ENCODE data around the gene KLHL22.
A peak's percentile ranks its signal among the peaks of the same experiment; 100 is the strongest.
"Not testable (repeated sequence)": the region's sequence is repeated elsewhere in the genome, so short reads cannot be mapped to it uniquely, and the experiment has no call there.

KLHL22 gene

DNA sequence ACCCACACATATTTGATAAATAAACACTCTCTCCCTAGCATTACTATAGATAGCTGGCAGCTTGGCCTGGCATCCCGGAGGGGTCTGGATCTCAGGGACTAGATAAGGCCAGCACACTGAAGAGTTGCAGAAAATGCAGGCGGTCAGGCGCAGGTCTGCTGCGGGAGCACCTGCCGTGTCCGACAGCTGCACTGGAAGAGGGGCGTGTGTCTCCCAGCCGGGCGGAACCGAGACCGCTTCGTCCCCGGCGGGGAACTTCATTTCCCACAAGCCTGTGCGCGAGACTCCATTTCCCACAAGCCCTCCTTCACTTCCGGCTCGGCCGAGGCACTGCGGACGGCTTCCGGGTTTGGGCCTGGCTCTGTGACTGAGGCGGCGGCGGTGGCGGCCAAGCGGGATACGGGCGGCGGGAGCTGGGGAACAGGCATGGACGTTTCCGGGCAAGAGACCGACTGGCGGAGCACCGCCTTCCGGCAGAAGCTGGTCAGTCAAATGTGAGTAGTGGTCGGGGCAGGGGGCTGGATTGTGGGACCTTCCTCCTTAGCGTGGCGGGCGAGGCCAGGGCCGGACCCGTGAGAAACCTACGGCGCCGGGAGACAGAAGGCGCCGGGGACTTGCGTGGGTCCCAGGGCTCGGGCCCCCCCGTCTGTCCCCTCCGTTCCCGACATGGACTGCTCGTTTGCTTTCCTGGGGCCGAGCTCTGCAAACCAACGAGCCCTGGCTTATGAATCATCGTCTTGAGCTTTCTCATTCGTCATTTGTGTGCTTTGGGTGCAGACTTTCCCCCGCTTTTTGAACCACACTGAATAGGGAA is 11.9 kb upstream of the KLHL22 start, which contains the start of gene MED15:
Gene MED15 (plus strand): TSS at position 358 of the 814 bp plus-strand sequence. CDS start 69 bp downstream, at position 427.
- in situ Hi-C loops (cut with MboI; ENCODE audit: low pct_unique_long_range_greater_than_20kb, low sequenced_read_pairs, unreplicated experiment): no loop called here

DNA sequence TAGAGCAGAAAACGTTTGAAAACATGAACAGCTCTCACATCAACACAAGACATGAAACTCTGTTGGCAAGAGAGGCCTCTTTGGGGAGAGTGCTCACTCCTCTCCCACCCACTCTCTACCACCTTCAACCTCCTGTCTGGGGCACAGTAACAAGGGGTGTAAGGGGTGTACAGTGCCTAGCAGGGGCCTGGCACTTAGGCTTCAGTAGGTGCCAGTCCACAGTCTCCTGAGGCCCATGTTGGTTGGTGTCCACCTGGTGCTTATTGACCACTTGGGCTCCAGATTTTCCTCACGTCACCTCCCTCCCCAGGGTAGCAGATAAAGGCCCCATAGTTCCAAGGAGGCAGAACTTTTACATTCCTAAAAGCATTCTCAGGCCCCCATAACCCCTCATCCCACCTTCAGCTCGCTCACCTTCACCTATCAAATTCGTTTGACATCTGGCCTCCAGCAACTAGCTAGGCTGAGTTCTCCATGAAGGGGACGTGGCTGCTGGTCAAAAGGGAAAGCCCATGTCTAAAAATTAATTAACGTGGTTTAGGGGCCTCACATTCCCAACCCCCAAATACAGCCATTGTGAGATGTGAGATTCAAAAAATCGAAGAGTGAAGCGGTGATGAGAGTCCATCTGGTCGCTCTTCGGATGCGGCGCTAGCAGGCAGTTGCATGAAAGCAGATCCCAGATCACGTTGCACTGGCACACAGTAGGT is 11.1 kb upstream of the KLHL22 start:
- no peak for DNase-seq (ENCODE audit: low spot score)
- in situ Hi-C loops (cut with MboI; ENCODE audit: low pct_unique_long_range_greater_than_20kb, low sequenced_read_pairs, unreplicated experiment): no loop called here
- TF ChIP-seq, protein P1, sequence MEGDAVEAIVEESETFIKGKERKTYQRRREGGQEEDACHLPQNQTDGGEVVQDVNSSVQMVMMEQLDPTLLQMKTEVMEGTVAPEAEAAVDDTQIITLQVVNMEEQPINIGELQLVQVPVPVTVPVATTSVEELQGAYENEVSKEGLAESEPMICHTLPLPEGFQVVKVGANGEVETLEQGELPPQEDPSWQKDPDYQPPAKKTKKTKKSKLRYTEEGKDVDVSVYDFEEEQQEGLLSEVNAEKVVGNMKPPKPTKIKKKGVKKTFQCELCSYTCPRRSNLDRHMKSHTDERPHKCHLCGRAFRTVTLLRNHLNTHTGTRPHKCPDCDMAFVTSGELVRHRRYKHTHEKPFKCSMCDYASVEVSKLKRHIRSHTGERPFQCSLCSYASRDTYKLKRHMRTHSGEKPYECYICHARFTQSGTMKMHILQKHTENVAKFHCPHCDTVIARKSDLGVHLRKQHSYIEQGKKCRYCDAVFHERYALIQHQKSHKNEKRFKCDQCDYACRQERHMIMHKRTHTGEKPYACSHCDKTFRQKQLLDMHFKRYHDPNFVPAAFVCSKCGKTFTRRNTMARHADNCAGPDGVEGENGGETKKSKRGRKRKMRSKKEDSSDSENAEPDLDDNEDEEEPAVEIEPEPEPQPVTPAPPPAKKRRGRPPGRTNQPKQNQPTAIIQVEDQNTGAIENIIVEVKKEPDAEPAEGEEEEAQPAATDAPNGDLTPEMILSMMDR (IDR thresholded peaks at IDR 0.05; ENCODE audit: extremely low read depth, insufficient read depth, missing control alignments): no peak

More for the DNA sequence above, 11.9 kb upstream of the KLHL22 start, which contains the start of gene MED15:
- TF ChIP-seq, protein P1 (IDR thresholded peaks at IDR 0.05; ENCODE audit: extremely low read depth, insufficient read depth, missing control alignments): no peak
- DNase-seq (ENCODE audit: low spot score): peak; percentile 89

DNA sequence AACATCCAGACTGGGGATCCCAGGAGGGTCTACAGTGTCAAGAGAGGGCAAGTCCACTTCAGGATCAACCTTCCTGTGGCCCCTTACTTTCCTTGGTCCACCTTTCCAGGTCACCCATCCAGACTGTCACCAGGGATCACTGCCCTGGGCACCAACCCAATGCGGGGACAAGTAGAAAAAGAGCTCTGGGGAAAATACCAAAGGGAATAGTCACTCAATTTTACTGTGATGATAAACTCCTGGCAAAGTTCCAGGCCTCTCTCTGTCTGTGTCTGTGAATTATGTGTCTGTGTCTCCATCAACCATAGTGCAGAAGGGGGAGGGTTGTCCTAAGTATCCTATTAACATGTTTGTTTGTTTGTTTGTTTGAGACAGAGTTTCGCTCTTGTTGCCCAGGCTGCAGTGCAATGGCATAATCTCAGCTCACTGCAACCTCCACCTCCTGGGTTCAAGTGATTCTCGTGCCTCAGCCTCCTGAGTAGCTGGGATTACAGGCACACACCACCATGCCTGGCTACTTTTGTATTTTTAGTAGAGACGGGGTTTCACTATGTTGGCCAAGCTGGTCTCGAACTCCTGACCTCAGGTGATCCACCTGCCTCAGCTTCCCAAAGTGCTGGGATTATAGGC is 8.8 kb upstream of the KLHL22 start:
- DNase-seq (ENCODE audit: low spot score); in situ Hi-C loops (cut with MboI; ENCODE audit: low pct_unique_long_range_greater_than_20kb, low sequenced_read_pairs, unreplicated experiment): not testable (repeated sequence)

DNA sequence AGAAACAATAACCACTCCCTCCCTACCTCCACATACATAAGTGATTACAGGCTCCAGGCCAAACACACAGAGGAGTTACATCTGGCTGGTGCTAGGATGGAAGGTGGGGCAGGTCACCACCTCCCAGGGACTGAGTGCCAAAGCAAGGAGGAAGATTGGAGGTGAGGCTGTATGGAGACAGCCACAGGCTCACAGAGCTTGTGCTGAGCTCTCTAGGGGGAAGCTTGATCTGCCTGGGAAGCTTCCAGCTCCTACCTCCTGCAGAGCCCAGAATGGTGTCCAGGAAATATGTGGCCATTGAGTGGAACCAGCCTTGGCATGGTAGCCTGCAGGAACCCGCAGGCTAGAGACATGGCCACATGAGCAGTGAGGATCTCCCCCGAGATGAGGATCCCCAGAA is 8.2 kb upstream of the KLHL22 start:
- in situ Hi-C loops (cut with MboI; ENCODE audit: low pct_unique_long_range_greater_than_20kb, low sequenced_read_pairs, unreplicated experiment): no loop called here
- DNase-seq (ENCODE audit: low spot score): no peak

DNA sequence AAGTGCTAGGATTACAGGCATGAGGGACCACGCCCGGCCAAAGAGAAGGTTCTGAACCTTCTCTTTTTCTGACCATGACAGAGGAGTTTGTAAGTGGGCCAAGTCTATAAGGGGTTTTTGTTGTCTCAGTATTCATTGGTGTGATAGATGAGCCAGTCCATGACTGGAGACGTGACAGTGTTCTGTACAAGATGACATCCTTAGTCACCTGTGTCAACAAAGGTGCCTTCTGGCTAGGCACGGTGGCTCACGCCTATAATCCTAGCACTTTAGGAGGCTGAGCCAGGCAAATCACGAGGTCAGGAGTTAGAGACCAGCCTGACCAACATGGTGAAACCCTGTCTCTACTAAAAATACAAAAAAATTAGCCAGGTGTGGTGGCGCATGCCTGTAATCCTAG is 4.2 kb upstream of the KLHL22 start:
- TF ChIP-seq, protein P1 (IDR thresholded peaks at IDR 0.05; ENCODE audit: extremely low read depth, insufficient read depth, missing control alignments): no peak
- in situ Hi-C loops (cut with MboI; ENCODE audit: low pct_unique_long_range_greater_than_20kb, low sequenced_read_pairs, unreplicated experiment): no loop called here
- DNase-seq (ENCODE audit: low spot score): no peak

More for the DNA sequence above, 8.2 kb upstream of the KLHL22 start:
- TF ChIP-seq, protein P1 (IDR thresholded peaks at IDR 0.05; ENCODE audit: extremely low read depth, insufficient read depth, missing control alignments): no peak

DNA sequence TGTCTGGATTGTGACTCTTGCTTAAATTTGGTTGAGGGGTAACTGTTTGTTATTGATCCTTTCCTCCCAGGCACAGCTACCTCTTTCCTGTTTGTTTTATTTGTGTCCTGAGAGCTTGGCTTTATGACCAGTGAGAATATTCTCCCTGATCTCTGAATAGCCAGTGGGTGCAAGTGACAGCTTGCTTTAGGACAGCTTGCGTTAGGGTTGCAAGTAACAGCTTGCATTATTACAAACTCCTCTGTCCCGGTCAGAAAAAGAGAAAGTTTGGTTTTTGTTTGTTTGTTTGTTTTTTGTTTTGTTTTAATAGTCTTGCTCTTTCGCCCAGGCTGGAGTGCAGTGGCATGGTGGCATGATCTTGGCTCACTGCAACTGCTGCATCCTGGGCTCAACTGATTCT is 3.3 kb upstream of the KLHL22 start:
- TF ChIP-seq, protein P1 (IDR thresholded peaks at IDR 0.05; ENCODE audit: extremely low read depth, insufficient read depth, missing control alignments): no peak
- in situ Hi-C loops (cut with MboI; ENCODE audit: low pct_unique_long_range_greater_than_20kb, low sequenced_read_pairs, unreplicated experiment): no loop called here
- DNase-seq (ENCODE audit: low spot score): no peak

All from GM13977 (cell line).